Gastroesophageal sphincter (tissue), 4 donors: ENCODE data around the gene PODN. TPM values are rescaled to one million over a fixed set of nuclear protein-coding genes. Genes with fewer than 3 reads are reported as not detected.
A peak's percentile ranks its signal among the peaks of the same experiment; 100 is the strongest.

ENCODE experiments used
- ATAC-seq: fragments of 150-250 bp; one replicate; pipeline ENCODE4 v1.9.1; 2016; ENCODE audit warnings: mild to moderate bottlenecking, moderate library complexity
- H3K27ac ChIP-seq, 4 donors: fragments of 200-600 bp; sonication (generic) in 3 of 4; 1 replicate in 3 of 4; 2 replicates in 1 of 4; pipeline ENCODE4 v1.5.1; 2016 to 2019
- H3K27me3 ChIP-seq: fragments of 200-600 bp; sonication (generic); one replicate; pipeline ENCODE4 v1.5.1; 2019
- H3K36me3 ChIP-seq, 2 donors: fragments of 200-600 bp; sonication (generic); one replicate each; pipeline ENCODE4 v1.5.1; 2019; ENCODE audit warnings: control low read depth in 1 of 2
- H3K4me1 ChIP-seq, 3 donors: fragments of 200-600 bp; sonication (generic); 1 replicate in 2 of 3; 2 replicates in 1 of 3; pipeline ENCODE4 v1.5.1; 2016 to 2019; ENCODE audit warnings: control low read depth in 2 of 3
- H3K4me3 ChIP-seq, 2 donors: fragments of 200-600 bp; sonication (generic); one replicate each; pipeline ENCODE4 v1.5.1; 2019; ENCODE audit warnings: mild to moderate bottlenecking in 1 of 2, moderate library complexity in 1 of 2
- H3K9me3 ChIP-seq, 3 donors: fragments of 200-600 bp; sonication (generic); one replicate each; pipeline ENCODE4 v1.5.1; 2017 to 2019; ENCODE audit warnings: control low read depth in 2 of 3
- EP300 ChIP-seq: sonication (generic); formaldehyde crosslinking; IDR thresholded peaks from one replicate; pipeline ENCODE4 v1.6.1; 2017; ENCODE audit warnings: antibody characterized with exemption, mild to moderate bottlenecking
- POLR2A ChIP-seq, 2 donors: fragments of 450-650 bp; IDR thresholded peaks; one replicate each; pipeline ENCODE4 v1.6.1; 2017; ENCODE audit warnings: antibody characterized with exemption in 2 of 2, mild to moderate bottlenecking in 2 of 2, moderate library complexity in 1 of 2
- POLR2AphosphoS5 ChIP-seq: sonication (generic); formaldehyde crosslinking; IDR thresholded peaks from one replicate; pipeline ENCODE4 v1.6.1; 2017; ENCODE audit warnings: antibody characterized with exemption
- WGBS, 2 donors: methylation state at CpG; one replicate each; pipeline ENCODE4 v1.1.5; 2018; ENCODE audit warnings: low coverage in 1 of 2; 5-methylcytosine and 5-hydroxymethylcytosine counted together
- total RNA-seq, 4 donors: library from RNA; depleted of rRNA; stranded (reverse); fragments of >200 nt; gene quantifications; one replicate each; pipeline ENCODE4 v1.1.0, GENCODE V29; 2016
- TF ChIP-seq, protein P1 (sequence below), 4 experiments: fragments of 200-600 bp in 2 of 4; fragments of 450-650 bp in 2 of 4; sonication (generic) in 1 of 4; IDR thresholded peaks; one replicate each; pipeline ENCODE4 v1.5.1; 2017 to 2019; ENCODE audit warnings: antibody characterized with exemption in 4 of 4, mild to moderate bottlenecking in 2 of 4, moderate library complexity in 2 of 4

PODN gene
- total RNA-seq, 4 donors from 2014 or later: 60.4 to 170 (median 125) TPM

DNA sequence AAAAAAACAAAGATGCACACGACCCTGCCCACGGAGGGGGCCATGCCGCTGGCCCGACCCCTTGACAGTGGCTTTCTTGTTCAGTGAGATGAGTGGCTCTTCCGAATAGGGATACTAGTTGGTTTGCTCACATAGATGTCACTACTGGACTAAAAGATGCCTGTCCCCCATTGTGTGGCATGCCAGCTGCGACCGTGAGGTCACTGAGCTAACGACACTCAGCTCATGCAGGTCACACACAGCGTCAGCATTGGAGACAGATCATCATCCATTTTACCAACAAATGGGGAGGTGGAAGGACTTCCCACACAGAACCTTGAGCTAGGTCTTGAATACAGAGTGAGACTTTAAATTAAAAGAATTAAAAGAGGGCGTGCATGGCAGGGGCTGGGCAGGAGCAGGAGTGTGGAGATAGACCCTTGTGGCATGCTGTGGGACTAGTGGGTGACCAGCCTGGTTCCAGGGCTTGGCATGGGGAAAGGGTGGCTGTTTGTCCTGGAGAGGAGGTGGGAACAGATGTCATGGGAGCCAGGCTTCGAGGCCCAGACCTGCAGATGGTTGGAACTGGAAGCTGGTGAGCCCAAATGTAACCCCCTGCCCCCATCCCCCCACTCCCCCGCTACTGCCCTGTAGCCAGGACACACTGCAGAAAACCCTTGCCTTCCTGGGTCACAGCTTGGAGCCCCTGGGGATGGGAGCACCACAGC, 68.0 kb downstream of the PODN start:
- ATAC-seq: no peak
- H3K4me1 ChIP-seq: peaks cover 0 to 42% (median 5%) of the 10 kb centered on the region in 3 donors
- 58 to 90% methylated on average over 3 to 5 of the region's 12 CpGs for WGBS, 2 donors

DNA sequence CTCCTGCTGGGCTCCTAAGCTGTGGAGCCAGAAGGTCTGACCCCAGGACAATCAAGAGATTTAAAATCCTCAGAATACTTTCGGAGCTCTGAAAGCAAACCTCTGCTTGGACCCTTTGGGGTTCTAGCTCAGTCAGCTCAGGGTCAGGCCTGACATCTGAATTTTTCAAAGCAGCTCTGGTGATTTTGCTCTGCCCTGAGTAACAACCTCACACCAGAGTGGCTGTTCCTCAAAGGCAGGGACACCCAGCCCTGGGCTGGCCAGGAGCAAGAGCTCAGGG, 68.5 kb downstream of the PODN start:
- ATAC-seq: no peak
- Histone ChIP-seq H3K27me3 (no peaks in the 10 kb centered on the region), H3K4me3 (no peak overlapping the region), H3K9me3 (no peaks in the 10 kb centered on the region), H3K27ac (peak overlapping the region in 3 of 4 donors; percentile 43 to 73 (median 68)), H3K36me3 (no peaks in the 10 kb centered on the region), H3K4me1 (peaks cover 0 to 41% (median 4%) of the 10 kb centered on the region in 3 donors)
- no CpG with 5 or more reads among the region's 1 CpG for WGBS, 2 donors
- TF ChIP-seq POLR2AphosphoS5: no peak

More for the DNA sequence above, 68.0 kb downstream of the PODN start:
- TF ChIP-seq POLR2AphosphoS5 (no peak), POLR2A (IDR thresholded peaks at IDR 0.05) (no peak), EP300 (no peak)
- TF ChIP-seq, protein P1, sequence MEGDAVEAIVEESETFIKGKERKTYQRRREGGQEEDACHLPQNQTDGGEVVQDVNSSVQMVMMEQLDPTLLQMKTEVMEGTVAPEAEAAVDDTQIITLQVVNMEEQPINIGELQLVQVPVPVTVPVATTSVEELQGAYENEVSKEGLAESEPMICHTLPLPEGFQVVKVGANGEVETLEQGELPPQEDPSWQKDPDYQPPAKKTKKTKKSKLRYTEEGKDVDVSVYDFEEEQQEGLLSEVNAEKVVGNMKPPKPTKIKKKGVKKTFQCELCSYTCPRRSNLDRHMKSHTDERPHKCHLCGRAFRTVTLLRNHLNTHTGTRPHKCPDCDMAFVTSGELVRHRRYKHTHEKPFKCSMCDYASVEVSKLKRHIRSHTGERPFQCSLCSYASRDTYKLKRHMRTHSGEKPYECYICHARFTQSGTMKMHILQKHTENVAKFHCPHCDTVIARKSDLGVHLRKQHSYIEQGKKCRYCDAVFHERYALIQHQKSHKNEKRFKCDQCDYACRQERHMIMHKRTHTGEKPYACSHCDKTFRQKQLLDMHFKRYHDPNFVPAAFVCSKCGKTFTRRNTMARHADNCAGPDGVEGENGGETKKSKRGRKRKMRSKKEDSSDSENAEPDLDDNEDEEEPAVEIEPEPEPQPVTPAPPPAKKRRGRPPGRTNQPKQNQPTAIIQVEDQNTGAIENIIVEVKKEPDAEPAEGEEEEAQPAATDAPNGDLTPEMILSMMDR (IDR thresholded peaks at IDR 0.05): no peak
- Histone ChIP-seq H3K27ac (peak overlapping the region in 3 of 4 donors; percentile 43 to 73 (median 68)), H3K36me3 (no peaks in the 10 kb centered on the region), H3K4me3 (no peak overlapping the region), H3K9me3 (no peaks in the 10 kb centered on the region), H3K27me3 (no peaks in the 10 kb centered on the region)

DNA sequence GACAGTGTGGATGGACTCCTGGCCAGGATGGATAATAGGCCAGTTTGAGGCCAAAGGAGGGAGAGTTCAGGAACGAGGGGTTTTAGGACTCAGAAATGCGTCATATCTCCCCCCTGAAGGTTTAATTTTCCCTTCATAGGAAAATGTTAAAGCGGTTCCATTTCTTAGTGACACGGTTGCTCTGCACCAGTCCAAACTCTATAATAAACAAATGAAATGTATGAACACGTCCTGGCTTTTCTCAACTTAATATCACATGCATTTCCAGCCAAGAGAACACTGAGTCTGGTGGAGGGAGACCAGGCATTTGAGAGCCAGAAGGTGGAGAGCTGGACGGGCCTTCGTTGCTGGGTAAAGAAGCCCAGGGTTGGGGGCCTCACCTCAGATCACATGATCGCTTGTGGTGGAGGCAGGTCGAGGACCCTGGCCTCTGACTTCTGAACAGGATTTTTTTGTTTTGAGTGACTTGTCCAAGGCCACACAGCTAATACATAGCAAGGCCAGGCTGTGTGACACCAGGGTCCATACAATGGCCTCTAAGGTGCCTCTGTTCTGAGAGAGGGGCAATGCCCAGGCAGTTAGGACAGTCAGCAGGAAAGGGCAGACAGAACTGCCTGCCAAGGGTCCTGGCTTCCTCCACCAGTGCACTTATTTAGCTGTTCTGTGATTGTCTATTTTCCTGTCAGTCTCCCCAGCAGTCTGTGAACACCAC, 69.0 kb downstream of the PODN start:
- TF ChIP-seq POLR2AphosphoS5 (peak; percentile 80), EP300 (peak; percentile 53), POLR2A (IDR thresholded peaks at IDR 0.05) (no peak)
- TF ChIP-seq, protein P1 (IDR thresholded peaks at IDR 0.05): no peak
- WGBS, 2 donors: 27 to 38% methylated on average over 8 to 9 of the region's 9 CpGs
- H3K4me3 ChIP-seq: no peak overlapping the region
- H3K27me3 ChIP-seq: no peaks in the 10 kb centered on the region
- peaks cover 0 to 41% (median 3%) of the 10 kb centered on the region in 3 donors for H3K4me1 ChIP-seq
- H3K9me3 ChIP-seq: no peaks in the 10 kb centered on the region
- peak overlapping the region in 3 of 4 donors; percentile 43 to 73 (median 68) for H3K27ac ChIP-seq
- no peak for ATAC-seq
- no peaks in the 10 kb centered on the region for H3K36me3 ChIP-seq

- Histone ChIP-seq H3K27ac (peak overlapping the region in 3 of 4 donors; percentile 43 to 73 (median 68)), H3K9me3 (no peaks in the 10 kb centered on the region), H3K4me3 (no peak overlapping the region), H3K27me3 (no peaks in the 10 kb centered on the region), H3K4me1 (peaks cover 0 to 38% (median 3%) of the 10 kb centered on the region in 3 donors), H3K36me3 (no peaks in the 10 kb centered on the region)
- no peak for TF ChIP-seq POLR2A (IDR thresholded peaks at IDR 0.05)
- TF ChIP-seq POLR2AphosphoS5: no peak
- TF ChIP-seq, protein P1 (IDR thresholded peaks at IDR 0.05): no peak
- no peak for TF ChIP-seq EP300
- 63 to 66% methylated on average over 2 of the region's 2 CpGs for WGBS, 2 donors
- ATAC-seq: no peak
These were observed 69.6 kb downstream of the PODN start for GRCh38 chr1:53131590-53131938.

DNA sequence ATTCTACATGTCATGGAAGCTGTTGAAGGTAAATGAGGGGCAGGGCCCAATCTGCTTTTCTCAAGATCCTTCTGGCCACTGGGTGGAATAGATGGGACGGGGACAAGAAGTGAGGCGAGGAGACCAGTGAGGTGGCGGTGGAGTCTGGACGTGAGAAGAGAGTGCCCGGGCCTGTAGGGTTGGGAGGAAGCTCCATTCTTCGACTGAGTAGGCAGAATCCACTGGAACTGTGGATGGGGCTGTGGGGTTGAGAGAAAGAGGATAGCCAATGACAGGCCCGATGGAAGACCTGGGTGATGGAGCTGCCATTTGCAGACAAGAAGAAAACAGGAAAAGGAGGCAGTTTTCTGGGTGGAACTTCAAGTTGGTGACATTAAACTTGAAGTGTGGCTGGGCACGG, 70.2 kb downstream of the PODN start:
- Histone ChIP-seq H3K9me3 (no peaks in the 10 kb centered on the region), H3K4me3 (no peak overlapping the region), H3K27me3 (no peaks in the 10 kb centered on the region), H3K36me3 (no peaks in the 10 kb centered on the region), H3K4me1 (peaks cover 0 to 37% (median 3%) of the 10 kb centered on the region in 3 donors), H3K27ac (peak overlapping the region in 2 of 4 donors; percentile 68 to 73)
- WGBS, 2 donors: 80 to 88% methylated on average over 6 to 7 of the region's 8 CpGs
- TF ChIP-seq, protein P1 (IDR thresholded peaks at IDR 0.05): no peak
- TF ChIP-seq EP300 (no peak), POLR2A (IDR thresholded peaks at IDR 0.05) (no peak), POLR2AphosphoS5 (no peak)
- no peak for ATAC-seq
